GM12875 (cell line): ENCODE data around the gene RRM2.

Experiments
- H3K4me3 ChIP-seq: one replicate; pipeline ENCODE4 v1.5.1; 2011; ENCODE audit warnings: low read depth, low read length, control low read depth
- TF ChIP-seq, protein P1 (sequence below): IDR thresholded peaks from 2 replicates; pipeline ENCODE4 v1.5.1; 2011; ENCODE audit warnings: low read depth, mild to moderate bottlenecking, control low read depth, inconsistent platforms, low read length, moderate library complexity, borderline replicate concordance; ENCODE audit not compliant: insufficient read depth

Gene RRM2

GRCh38 chr2:10122500-10123280 is at the start of gene RRM2:
RRM2 (plus strand) TSS chr2:10122739; CDS start chr2:10122799, 60 bp downstream.
- H3K4me3 ChIP-seq: peak within 1 kb of the TSS; percentile 98
- TF ChIP-seq, protein P1, sequence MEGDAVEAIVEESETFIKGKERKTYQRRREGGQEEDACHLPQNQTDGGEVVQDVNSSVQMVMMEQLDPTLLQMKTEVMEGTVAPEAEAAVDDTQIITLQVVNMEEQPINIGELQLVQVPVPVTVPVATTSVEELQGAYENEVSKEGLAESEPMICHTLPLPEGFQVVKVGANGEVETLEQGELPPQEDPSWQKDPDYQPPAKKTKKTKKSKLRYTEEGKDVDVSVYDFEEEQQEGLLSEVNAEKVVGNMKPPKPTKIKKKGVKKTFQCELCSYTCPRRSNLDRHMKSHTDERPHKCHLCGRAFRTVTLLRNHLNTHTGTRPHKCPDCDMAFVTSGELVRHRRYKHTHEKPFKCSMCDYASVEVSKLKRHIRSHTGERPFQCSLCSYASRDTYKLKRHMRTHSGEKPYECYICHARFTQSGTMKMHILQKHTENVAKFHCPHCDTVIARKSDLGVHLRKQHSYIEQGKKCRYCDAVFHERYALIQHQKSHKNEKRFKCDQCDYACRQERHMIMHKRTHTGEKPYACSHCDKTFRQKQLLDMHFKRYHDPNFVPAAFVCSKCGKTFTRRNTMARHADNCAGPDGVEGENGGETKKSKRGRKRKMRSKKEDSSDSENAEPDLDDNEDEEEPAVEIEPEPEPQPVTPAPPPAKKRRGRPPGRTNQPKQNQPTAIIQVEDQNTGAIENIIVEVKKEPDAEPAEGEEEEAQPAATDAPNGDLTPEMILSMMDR: no peak

GRCh38 chr2:10073706-10074105 is 48.8 kb upstream of the RRM2 start:
- H3K4me3 ChIP-seq: no peak overlapping the region
- TF ChIP-seq, protein P1: no peak

DNA sequence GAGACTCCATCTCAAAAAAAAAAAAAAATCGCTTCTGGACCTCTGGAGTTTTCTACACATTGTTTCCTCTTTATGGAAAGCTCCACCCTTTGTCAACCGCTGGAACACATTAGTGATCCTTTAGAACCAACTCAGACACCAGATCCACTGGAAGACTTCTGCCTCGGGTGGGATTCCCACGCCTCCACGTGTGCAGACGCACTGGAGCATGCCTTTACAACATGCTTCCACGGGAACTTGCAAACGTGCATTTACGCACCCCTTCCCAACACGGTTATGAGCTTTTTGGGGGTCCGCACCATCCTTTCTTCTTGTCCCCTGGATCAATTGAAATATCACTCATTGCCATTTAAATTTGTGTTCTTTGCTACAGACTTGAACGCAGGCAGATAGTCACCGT is 47.4 kb upstream of the RRM2 start:
- TF ChIP-seq, protein P1: no peak
- no peak overlapping the region for H3K4me3 ChIP-seq

DNA sequence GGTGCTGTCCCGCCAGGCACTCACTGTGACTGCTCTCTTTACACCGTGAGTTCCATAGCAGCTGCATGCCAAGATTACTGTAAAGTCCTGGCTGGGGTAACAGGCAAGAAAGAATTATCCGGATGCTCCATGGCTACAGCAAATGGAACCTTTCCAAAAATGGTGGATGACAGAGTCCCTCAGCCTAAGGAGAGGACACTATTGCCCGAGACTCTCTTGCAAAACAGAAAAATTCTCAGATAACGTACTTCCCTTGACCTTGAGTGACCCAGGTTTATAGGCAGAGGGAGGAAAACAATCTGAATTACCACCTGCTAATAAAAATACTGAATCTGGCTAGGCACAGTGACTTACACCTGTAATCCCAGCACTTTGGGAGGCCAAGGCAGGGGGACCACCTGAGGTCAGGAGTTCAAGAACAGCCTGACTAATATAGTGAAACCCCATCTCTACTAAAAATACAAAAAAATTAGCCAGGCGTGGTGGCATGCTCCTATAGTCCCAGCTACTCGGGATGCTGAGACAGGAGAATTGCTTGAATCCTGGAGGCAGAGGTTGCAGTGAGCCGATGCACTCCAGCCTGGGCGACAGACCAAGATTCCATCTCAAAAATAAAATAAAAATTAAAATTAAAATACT is 46.8 kb upstream of the RRM2 start:
- TF ChIP-seq, protein P1: no peak
- H3K4me3 ChIP-seq: no peak overlapping the region

- H3K4me3 ChIP-seq: no peak overlapping the region
These were observed 46.0 kb upstream of the RRM2 start for GRCh38 chr2:10076511-10076910.

DNA sequence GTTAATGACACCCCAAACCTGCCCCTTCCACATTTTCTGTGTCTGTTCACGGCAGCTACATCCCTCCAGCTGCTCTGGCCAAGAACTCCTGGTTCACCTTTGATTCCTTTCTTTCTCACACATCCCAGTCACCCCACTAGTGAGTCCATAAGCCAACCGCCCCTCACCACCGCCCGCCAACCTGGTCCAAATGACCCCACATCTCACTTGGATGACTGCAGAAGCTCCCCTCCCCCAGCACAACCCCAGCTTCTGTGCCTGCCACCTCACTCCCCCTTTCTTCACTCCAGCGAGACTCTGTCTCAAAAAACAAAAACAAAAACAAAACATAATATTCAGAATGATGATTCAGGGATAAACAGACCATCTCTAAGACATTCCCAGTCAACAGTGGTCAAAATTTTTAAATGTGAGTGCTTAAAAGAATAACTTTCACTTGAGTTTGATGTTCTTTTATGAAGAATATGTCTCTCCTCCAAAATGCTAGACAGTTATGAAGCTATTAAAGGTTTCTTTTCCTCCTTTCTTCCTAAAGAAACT is 45.5 kb upstream of the RRM2 start:
- TF ChIP-seq, protein P1: no peak
- no peak overlapping the region for H3K4me3 ChIP-seq

More at GRCh38 chr2:10076511-10076910, 46.0 kb upstream of the RRM2 start:
- TF ChIP-seq, protein P1: no peak

- no peak overlapping the region for H3K4me3 ChIP-seq
- TF ChIP-seq, protein P1: no peak
These were observed 44.5 kb upstream of the RRM2 start for GRCh38 chr2:10078001-10078400.
